HT-29 (cell line): ENCODE data around the gene SRI. TPM values are rescaled to one million over a fixed set of nuclear protein-coding genes. Genes with fewer than 3 reads are reported as not detected.

Experiments
- DNase-seq: peaks from one replicate; pipeline ENCODE4 v3.0.0-alpha.2; 2015; ENCODE audit warnings: low spot score
- total RNA-seq: library from RNA; depleted of rRNA; stranded (reverse); fragments of >200 nt; shearing (Covaris generic); gene quantifications from 2 replicates; pipeline ENCODE4 v1.2.3, GENCODE V29; 2014

SRI gene
- total RNA-seq, 1 experiment from 2014 or later: 119 TPM

DNA sequence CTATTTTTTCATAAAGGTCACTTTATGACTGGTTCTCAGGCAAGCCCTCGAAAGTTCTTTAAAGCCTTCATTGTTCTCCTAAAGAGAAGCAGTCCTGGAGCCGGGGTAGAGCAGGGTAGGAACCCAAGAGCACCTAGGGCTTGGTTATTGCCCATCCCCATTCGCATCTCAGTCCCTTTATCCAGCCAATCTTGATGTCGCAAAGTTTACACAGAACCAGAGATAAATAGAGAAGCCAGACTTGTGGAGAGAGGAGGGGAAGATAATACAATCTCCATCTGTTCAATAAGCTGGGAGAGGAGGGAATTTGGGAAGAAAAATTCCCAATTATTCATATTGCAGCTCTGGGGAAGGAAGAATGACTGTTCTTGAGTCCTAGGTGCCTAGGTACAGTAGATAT, 6.4 kb upstream of the SRI start:
- DNase-seq: no peak

DNA sequence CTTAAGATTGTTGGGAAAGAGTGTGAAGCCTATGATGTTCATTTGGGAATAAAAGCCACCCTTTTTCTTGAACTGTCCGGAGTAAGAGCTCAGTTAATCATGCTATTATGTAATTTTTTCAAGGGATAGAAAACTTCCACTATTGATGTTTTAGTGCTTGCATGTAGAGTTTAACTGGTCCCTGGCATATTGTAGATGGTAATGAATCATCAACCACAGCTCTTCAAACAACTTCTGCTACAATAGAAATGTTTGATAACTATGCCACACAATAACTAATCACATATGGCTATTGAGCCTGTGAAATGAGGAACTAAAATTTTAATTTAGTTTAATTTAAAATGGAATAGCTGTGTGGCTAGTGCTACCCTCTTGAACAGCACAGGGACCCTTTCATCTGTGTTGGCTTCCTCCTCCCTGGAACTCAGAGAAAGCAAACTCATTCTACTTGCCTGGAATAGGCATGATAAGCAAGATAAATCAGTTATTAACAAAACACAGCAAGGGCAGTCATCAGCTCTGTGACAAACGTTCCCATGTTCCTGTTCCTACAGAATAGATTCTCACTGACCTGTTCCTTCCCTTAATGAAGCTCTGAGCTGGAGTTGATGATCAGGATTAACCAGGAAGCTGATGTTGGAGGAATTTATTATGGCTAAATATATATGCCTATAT, 4.9 kb upstream of the SRI start:
- peak; percentile 66 for DNase-seq

DNA sequence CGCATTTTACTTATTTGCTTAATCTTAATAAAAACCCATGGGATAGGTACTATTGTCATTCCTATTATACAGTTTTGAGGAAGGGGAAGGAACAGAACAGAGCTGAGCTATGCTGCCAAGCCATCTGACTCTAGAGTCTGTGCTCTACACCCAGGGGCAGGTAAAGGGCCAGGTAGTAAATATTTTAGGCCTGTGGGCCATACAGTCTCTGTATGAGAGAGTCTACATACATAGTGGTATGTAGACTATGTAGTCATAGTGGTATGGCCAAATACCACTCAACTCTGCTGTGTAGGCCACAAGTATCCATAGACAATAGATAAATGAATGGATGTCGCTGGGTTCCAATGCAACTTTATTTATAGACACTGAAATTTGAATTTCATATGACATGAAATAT, 3.4 kb upstream of the SRI start:
- no peak for DNase-seq

DNA sequence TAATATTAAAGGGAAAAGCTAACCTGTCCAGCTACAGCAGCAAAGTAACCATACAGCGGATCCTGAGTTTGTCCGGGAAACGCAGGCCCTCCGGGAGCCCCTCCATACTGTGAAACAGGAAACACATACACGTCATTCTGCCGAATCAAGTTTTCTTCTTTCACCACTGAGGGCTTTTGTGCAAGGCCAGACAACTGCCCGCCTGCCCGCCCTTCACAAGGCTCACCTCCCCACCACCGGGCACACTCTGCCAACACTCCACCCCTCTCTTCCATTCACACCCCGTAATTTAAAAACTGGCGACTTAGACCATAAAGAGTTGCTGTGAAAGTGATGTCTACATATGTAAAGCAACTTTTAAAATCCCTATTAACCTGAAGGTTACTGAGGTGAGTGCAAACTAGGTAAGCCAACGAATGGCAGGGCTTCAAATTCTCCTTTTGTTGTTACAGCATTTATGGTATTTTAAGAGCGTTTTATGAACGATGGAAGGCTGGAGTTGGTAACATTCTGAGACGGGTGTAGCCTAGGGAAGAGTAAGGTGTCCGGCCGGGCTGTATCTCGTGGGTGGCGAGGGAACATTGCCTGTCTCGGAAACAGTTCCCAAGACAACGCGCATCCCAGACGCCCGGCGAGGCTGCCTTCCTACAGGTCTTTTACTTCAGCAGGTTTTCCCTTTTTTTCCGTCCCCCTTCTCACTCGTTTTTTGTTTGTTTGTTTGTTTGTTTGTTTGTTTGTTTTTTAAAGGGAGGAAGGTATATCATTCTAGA, 817 bp downstream of the SRI start:
- DNase-seq: peak; percentile 76

DNA sequence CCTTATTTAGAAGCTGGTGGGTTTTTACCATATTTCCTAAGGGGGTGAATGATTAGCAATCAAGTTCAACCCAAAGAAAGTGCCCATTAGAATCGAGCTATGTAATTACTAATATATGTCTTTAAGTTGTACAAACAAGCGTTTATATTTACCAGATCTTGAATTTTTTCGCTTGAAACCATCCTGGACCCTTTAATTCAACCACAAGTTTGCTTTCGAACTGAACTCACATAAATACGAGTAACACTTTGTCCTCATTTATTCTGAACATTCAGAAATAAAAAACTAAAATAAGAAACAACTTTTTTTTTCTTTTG, 1.5 kb downstream of the SRI start:
- no peak for DNase-seq

DNA sequence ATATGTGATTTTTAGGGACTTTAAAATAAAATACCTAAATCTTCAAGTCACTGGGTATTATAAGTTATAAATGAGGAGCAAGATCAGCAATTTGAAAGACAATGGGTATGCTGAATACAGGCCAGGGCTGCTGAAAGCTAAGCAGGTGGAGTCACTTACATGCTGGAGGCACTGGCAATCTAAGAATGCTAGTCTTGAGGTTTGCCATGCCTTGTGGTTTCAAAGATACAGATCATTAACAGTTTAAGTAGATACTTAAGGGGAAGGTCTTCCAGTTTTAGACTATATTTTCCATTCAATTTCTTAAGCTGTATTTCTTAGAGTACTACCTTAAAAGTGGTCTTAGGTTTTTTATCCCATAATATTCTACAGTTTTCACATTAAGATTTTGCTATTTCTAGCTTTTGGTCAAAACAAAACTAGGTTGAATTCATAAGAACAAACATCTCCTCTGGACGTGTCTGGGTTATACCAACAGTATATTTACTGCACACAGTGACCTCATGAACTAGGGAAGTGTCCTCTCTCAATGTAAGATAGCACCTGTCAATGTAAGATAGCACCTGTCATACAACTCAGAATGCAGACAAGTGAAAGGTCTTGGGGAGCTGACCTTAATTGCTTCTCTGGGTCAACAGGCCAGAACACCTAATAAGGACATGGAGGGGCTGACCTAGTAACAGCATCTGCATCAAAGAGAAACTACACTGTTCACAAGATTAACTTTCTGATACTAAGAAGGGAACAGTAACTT, 2.0 kb downstream of the SRI start:
- peak; percentile 35 for DNase-seq

DNA sequence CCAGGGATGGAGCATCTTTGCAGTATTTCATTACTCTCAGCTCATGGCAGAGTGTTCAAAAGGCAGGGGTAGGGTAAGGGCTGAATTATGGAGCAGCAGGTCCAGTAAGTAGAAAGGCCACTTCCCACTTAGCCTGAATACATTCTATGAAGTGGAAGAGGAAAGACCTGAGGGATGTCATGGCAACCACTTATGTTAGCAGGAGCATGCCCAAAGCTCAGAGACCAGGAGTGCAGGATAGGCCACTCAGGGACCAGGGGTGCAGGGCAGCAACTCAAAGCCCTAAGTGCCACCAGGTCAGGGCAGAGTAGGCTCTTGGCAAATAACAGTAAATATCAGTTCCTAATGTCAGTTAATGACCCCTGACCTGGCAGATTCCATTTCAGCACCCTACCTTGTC, 3.6 kb downstream of the SRI start:
- no peak for DNase-seq

DNA sequence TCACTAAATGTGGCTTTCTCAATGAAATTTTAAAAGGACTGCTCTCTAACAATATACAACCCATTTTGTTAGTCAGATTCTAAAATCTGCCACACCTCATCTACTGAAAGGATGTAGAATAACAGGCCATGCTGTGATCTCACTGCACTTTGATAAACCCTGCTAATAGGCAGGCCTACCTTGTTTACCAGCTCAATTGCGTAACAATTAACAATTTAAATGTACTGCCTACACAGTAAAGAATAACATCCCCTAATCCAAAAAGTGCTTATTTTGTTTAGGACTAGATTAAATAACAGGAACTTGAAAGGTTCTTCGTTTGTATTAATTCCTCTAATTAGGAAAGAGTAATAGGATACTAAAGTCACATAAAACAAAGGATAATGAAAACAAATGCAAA, 4.5 kb downstream of the SRI start:
- DNase-seq: no peak

DNA sequence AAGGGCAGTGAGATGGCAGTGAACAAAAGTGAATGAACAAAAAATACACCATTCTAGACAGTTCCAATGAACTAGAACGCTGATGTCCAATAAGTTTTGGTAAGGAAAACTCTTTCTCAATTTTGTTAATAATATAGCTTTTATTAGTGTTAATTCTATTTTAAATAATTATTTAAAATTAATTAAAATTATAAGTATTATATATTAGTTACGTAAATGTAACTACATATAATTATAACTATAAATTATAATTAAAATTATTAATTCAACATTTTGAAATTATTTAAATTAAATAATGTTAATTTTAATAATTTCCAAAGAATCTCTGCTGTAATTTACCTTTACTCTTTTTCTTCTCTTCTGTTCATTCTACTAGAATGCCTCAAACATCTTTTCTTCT, 5.4 kb downstream of the SRI start:
- no peak for DNase-seq

DNA sequence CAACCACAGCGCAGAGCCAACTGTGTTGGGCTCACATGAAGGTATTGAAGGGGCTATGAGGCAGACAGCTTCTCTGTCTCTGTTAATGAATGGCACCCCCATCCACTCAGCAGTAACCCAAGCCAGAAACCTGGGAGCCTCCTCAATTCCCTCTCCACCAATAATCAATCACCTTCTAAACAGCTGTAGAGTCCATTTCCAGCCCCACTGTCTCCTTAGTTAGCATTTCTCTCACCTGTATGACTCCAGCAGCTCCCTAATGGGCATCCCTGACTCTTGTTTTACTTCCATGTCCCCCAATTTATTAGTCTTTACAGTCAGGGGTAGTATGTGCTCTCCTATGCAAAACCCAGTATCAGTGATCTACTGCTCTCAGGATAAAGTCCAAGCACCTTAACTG, 6.9 kb downstream of the SRI start:
- DNase-seq: no peak

DNA sequence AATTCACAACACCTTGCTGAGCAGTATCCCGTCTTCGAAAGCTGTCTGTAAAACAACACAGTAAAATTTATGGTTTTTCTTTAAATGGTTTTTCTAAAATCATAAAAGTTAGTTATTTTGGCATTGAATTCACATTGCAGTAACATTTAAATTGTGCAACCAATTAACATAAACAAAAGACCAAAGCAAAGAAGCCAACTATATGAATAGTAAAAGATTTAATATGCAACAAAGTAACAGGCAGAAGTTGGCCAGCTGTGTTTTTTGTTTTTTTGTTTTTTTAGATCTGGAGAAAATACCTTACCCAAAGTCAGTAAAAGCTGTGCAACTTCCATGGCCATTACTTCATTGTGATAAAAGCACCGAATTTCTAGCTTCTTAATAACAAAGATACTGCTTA, 11.3 kb downstream of the SRI start:
- no peak for DNase-seq

DNA sequence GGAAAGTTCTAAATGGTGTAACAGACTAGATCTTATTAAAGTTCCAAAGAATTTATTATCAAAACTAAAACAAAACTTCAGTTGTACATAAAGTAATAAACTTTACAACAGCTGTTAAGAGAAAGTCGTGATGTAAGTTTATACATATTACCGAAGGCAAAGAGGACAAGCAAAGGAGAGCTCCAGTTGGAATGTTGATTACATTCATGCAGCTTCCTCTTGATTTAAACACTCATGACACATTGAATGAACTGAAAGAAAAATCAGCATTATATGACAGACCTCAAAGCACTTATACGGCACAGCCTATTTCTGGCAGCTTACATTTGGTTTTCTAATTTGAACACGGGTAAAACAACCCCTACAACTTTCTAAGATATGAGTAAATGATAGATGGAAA, 13.6 kb downstream of the SRI start:
- DNase-seq: no peak

DNA sequence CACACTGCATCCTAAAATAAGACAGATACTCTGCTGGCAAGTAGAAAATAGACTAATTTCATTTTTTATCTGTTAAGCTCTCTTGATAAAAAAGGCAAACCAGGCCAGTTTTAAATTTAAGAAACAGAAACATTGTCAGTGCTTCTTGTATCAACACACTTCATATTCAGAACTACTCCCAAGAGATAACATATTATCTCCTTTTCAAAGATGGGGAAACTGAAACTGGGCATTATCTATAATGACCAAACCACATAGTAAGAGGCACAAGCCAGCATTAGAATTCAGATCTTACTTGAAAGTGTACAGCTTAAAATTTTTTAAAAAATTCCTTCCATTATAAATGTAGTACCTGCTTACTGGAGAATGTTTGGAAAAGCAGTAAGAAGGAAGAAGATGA, 14.7 kb downstream of the SRI start:
- no peak for DNase-seq

DNA sequence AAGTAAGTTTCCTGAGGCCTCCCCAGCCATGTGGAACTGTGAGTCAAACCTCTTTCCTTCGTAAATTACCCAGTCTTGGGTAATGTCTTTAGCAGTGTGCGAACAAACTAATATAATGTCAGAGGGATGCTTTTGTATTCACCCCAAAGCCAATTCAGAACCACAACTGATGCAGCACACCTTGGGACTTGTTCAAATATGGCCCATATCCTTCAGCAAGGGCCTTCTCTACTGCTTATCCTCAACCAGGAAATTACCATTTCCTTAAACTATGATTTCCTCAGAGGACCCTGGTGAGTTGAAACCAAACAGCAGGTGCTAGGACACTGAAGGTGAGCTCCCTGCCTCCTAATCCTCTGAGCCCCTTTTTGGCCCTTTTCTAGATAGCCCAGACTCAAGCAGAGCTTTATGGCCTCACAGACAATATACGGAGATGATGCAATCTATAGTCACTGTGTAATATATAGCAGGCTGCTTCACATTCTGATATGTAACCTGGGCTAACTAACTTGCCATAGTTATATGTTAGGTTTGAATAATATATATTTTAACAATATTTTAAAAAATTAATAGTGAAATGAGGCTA, 15.2 kb downstream of the SRI start:
- no peak for DNase-seq

DNA sequence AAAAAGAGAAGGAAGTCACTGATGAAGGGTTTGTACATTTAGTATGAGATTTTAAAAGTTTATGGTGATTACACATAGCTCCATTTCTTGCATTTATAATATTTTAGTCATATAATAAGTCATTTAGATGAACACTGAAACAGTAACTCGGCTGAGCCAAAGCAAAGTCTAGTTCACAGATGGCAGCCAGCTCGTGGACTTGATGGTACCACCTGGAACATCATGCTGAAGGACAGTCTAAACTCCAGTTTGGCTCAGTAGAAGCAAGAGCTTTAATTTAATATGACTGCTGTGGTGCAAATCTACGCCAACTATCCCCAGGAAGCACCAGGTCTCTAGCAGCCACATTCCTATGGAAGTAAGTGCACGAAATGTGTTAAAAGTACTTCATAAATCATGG, 16.4 kb downstream of the SRI start:
- no peak for DNase-seq

DNA sequence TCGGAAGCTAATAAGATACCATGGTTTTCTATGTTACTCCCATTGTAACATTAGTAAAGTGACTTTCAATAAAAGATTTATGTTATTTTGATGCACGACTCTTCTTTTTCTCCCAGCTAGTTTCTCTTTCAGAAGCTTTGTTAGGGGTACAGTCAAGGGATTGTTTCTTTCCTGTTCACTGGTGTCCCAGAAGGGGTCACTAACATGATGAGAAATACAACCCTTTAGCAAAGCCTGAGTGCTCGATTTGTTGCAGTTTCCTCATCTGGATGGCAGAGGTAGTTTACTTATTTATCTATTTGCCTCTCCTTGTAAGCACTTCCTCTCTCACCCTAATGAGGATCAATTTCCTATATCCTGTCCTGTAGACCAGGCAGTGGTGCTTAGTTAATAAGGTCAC, 17.0 kb downstream of the SRI start:
- DNase-seq: no peak

DNA sequence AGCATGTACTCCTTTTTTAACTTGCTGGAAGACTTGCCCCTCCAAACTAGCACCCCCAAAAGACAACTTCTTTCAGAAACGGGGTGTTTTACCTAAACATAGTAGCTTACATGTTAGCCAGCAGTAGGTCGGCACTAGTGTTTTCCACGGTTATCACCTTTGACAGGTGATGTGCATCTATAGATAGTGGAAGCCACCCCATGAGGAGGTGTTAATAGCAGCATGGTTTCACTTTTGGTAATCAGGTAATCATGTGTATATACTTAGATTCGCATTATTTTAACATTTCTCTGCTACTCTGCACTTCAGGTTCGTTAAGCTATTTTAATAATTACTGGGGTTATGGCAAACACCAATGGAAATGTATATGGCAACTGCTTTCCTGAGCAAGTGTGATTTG, 17.6 kb downstream of the SRI start:
- DNase-seq: no peak

DNA sequence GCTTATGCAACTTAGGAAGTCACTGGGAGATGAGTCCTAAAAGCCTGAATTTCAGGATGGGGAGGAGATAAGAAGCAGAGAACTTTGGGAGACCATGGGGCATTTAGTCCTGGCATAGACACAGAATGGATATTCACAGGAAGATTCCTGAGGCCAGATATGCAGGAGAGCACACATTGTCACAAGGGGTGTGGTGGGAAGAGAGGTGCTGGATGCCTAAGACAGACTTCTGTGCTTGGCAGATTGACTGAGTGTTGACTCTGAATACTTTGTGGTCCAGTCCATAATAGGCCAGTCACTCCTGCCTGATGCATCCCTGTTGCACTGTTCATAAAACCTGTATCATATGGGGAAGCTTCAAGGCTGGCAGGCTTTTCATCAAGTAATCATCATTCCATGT, 18.5 kb downstream of the SRI start:
- no peak for DNase-seq

DNA sequence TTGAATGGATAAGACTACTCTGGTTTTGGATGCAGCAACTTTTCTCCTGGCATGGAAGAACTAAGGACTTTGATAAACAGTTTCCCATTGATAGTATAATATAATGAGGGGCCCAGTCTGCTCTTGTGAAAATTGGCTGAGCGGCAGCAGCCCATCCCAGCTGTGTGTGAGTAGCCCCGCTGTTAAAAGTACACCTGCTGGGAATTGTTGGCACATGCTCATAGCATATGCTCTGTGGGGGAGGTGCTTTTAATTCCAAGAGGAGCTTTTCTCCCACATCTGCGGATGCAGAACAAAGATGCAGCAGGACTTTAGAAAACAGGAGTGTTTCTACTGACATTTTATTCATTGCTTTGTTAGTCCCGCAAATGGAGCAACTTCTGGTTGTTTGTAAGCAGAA, 19.0 kb downstream of the SRI start:
- no peak for DNase-seq

DNA sequence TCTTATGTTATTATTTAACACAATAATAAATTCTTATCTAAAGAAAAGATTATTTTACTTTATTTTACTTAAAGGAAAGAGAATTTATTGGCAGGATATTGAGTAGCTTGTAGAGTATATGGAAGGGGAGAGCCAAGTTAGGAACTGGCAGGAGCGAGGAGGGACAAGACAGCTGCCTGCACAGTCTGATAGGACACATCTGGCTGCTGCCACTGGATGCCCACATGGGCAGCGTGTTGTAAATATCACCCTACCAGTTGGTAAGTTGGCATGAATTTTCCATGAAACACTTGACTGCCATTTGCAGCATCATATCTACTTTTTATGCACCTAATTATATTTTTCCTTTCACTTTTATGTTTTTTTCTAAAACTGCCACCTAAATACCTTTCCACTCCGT, 19.6 kb downstream of the SRI start:
- DNase-seq: no peak

DNA sequence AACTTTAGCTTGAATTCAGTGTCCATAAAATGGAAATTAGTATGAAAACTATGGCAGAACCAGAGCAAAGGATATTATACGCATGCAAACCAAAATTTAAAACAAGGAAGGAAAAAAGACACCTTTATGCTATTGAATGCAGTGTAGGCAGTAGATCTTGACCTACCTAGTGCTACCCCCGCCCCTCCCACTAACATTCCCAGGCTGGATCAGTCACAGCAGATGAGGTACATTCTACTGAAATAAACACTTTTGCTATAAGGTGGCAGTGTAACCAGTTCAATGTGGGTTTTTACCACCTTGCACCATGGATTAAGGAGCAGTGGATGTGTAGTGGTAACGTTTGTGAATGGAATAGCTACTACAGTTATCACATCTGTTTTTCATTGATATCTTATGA, 27.9 kb downstream of the SRI start:
- DNase-seq: no peak

DNA sequence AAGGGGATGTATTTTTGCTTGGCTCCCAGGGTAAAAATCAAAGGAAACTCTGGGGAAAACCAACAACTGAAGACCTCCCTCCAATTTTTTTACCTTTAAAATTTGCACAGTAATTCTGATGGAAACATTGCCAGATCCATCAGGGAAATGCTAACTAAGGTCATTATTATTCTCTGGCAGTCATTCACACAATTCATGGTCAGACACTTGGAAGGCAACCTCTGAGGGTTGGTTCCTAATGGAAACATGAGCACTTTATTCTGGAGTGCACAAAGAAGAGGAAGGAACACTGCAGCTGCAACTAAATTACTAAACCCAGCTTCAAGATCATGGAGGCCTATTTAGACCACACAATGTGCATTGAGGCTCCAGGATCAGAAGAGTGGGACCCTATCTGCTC, 34.2 kb downstream of the SRI start:
- DNase-seq: no peak

DNA sequence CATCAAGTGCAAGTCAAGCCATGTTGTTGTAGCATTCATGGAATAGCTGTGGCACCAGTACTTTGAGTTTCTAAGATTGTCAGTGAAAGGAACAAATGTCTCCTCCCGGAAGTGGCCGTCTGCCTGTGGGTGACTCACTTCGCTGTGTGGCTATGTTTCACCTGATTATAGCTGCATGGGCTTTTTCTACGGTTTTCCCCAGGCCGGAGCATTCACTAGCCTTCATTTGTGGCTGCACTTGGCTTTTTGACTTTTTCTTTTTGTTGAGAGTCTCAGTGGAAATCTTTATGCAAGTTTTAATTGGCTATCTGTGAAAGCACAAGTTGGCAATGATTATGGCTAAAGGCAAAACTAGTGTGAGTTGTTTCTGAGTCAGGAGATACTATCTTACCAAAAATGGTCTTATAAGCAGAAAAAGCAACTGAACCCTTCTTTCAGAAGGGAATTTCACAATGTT, 35.0 kb downstream of the SRI start:
- DNase-seq: peak; percentile 68
